K562 (cell line): ENCODE measurements around the gene HYOU1. TPM values are rescaled to one million over a fixed set of nuclear protein-coding genes. Genes with fewer than 3 reads are reported as not detected.

ENCODE experiments used
- ATAC-seq: fragments of 200-7000 bp; cut with Tn5 transposase; 3 replicates; pipeline ENCODE4 v1.9.1; 2020; ENCODE audit warnings: moderate library complexity
- BruUV-seq: library from RNA; stranded (reverse); fragments of 400-500 nt; replicated peaks from 2 replicates; lab custom pipeline; 2021; lab: Mats Ljungman, UMichigan
- CTCF ChIA-PET: fragments of 300-600 bp; formaldehyde crosslinking; extraction: SDS; loops from one replicate; lab custom pipeline; 2021; ENCODE audit warnings: low intra/inter-chr PET ratio; lab: Yijun Ruan, JAX
- POLR2A ChIA-PET: fragments of 300-600, 350-650 bp; sonication (Branson Sonifier 250); formaldehyde crosslinking; extraction: SDS; loops from one replicate; lab custom pipeline; 2021; ENCODE audit warnings: antibody characterized with exemption, inconsistent platforms; lab: Yijun Ruan, JAX
- DNase-seq, 4 experiments: peaks; one replicate each; pipeline versions ENCODE4 v3.0.0 to v3.0.0-alpha.2; 2011 to 2018; ENCODE audit warnings: low spot score in 3 of 4, mixed read lengths in 3 of 4; ENCODE audit errors: extremely low read depth in 1 of 4
- FAIRE-seq: peaks from 2 replicates; lab custom pipeline; 2011; peaks lifted over from hg19 to GRCh38; lab: Jason Lieb, UNC
- H2AFZ ChIP-seq: 2 replicates; pipeline ENCODE4 v1.6.0; 2011; ENCODE audit warnings: low read depth, low read length, control low read depth, inconsistent platforms
- H3K27ac ChIP-seq: fragments of 200-600 bp; 3 replicates; pipeline ENCODE4 v1.8.0; 2011; ENCODE audit warnings: low read depth, mild to moderate bottlenecking, control low read depth, inconsistent platforms, low read length, moderate library complexity, mixed read lengths; ENCODE audit errors: extremely low read depth
- H3K27me3 ChIP-seq, 2 experiments: fragments of 300-600 bp in 1 of 2; 2 replicates in 1 of 2; 3 replicates in 1 of 2; pipeline versions ENCODE4 v1.6.0 to v1.8.0; 2011; ENCODE audit warnings: inconsistent platforms in 2 of 2, low read length in 2 of 2, mild to moderate bottlenecking in 1 of 2, mixed read lengths in 1 of 2, moderate library complexity in 1 of 2; ENCODE audit not compliant: control insufficient read depth in 2 of 2, insufficient read depth in 2 of 2
- H3K36me3 ChIP-seq: fragments of 300-600 bp; 3 replicates; pipeline ENCODE4 v1.8.0; 2011; ENCODE audit warnings: mild to moderate bottlenecking, low read length, inconsistent platforms; ENCODE audit not compliant: control insufficient read depth, insufficient read depth
- H3K4me1 ChIP-seq, 2 experiments: fragments of 200-600 bp in 1 of 2; replicated peaks in 1 of 2; 2 replicates in 1 of 2; 3 replicates in 1 of 2; pipeline versions ENCODE4 v1.5.1 to v1.8.0; 2011; ENCODE audit warnings: inconsistent platforms in 2 of 2, low read length in 2 of 2, mild to moderate bottlenecking in 1 of 2, mixed read lengths in 1 of 2, moderate library complexity in 1 of 2; ENCODE audit not compliant: control insufficient read depth in 2 of 2, insufficient read depth in 2 of 2
- H3K4me2 ChIP-seq: 2 replicates; pipeline ENCODE4 v1.6.1; 2011; ENCODE audit warnings: low read length, control low read depth, inconsistent platforms, mixed read lengths; ENCODE audit not compliant: insufficient read depth
- H3K4me3 ChIP-seq: fragments of 200-600 bp; sonication (generic), shearing (Covaris generic); 2 replicates; pipeline ENCODE4 v1.5.1; 2016; ENCODE audit warnings: control low read depth, inconsistent platforms
- H3K79me2 ChIP-seq: fragments of 200-600 bp; 3 replicates; pipeline ENCODE4 v1.8.0; 2011; ENCODE audit warnings: low read length, inconsistent platforms; ENCODE audit not compliant: control insufficient read depth, insufficient read depth
- H3K9ac ChIP-seq, 2 experiments: 2 replicates each; pipeline versions ENCODE4 v1.6.0 to v1.6.1; 2011; ENCODE audit warnings: low read depth in 2 of 2, low read length in 2 of 2, control low read depth in 1 of 2, inconsistent platforms in 1 of 2, mild to moderate bottlenecking in 1 of 2, mixed read lengths in 1 of 2; ENCODE audit not compliant: insufficient read depth in 1 of 2
- H3K9me1 ChIP-seq: one replicate; pipeline ENCODE4 v1.6.0; 2011; ENCODE audit warnings: inconsistent platforms, mild to moderate bottlenecking, low read length, moderate library complexity; ENCODE audit not compliant: control insufficient read depth, insufficient read depth
- H3K9me3 ChIP-seq: replicated peaks from 2 replicates; pipeline ENCODE4 v1.5.1; 2011; ENCODE audit warnings: low read depth, low read length, inconsistent platforms; ENCODE audit not compliant: control insufficient read depth, insufficient read depth
- H4K20me1 ChIP-seq: replicated peaks from 2 replicates; pipeline ENCODE4 v1.6.1; 2011; ENCODE audit warnings: low read length, inconsistent platforms, mixed read lengths; ENCODE audit not compliant: control insufficient read depth, insufficient read depth
- HOXB6 ChIP-seq: fragments of 250-450 bp; sonication (Bioruptor Pico); IDR thresholded peaks from 2 replicates; pipeline ENCODE4 v1.5.1; 2022; ENCODE audit warnings: mild to moderate bottlenecking, borderline replicate concordance
- NCOA6 ChIP-seq: fragments of 450-650 bp; IDR thresholded peaks from 2 replicates; pipeline ENCODE4 v1.6.1; 2017; ENCODE audit warnings: mild to moderate bottlenecking
- POLR2G ChIP-seq: fragments of 200-400 bp; formaldehyde crosslinking; IDR thresholded peaks from 2 replicates; pipeline ENCODE4 v1.6.1; 2017; ENCODE audit warnings: low read depth, mild to moderate bottlenecking, antibody characterized with exemption, low read length, moderate library complexity
- SRSF1 ChIP-seq: fragments of 200-400 bp; formaldehyde crosslinking; IDR thresholded peaks from 2 replicates; pipeline ENCODE4 v1.6.1; 2017; ENCODE audit warnings: mild to moderate bottlenecking, low read depth, low read length, moderate library complexity
- TCFL5 ChIP-seq: fragments of 250-450 bp; sonication (Bioruptor Pico); conservative IDR thresholded peaks from 2 replicates; pipeline ENCODE4 v1.6.1; 2021; ENCODE audit warnings: mild to moderate bottlenecking, moderate library complexity, matching md5 sums
- WGBS: fragments of 100-300 bp; shearing (Covaris generic); methylation state at CpG from one replicate; pipeline ENCODE4 v1.1.6; 2016; ENCODE audit warnings: low coverage, mixed read lengths; ENCODE audit not compliant: insufficient coverage; ENCODE audit errors: missing lambda C conversion rate; 5-methylcytosine and 5-hydroxymethylcytosine counted together
- in situ Hi-C: fragments of 300-500 bp; cut with MboI; formaldehyde crosslinking; loops from 4 replicates; pipeline ENCODE4 v1.15.0; 2018; ENCODE audit warnings: inconsistent platforms, mixed read lengths
- intact Hi-C: fragments of 100-400 bp; cut with micrococcal nuclease; formaldehyde crosslinking; loops from 2 replicates; pipeline ENCODE4 v1.14.2; 2022
- polyA plus RNA-seq, 8 experiments: library from polyadenylated mRNA; depleted of rRNA in 4 of 8; stranded (reverse) in 5 of 8; unstranded in 3 of 8; fragments of >200 nt; fragmentation: Nextera tagmentation in 2 of 8; fragmentation: Illumina TruSeq in 1 of 8; extraction: Ambion mirVana in 2 of 8; extraction: Trizol in 1 of 8; gene quantifications; 2 replicates each; pipeline versions ENCODE4 v1.2.1 to v1.2.3, GENCODE V29; 2011 to 2014; ENCODE audit warnings: inconsistent platforms in 1 of 8, missing spikeins in 1 of 8
- total RNA-seq, 7 experiments: library from RNA; depleted of rRNA in 6 of 7; stranded (reverse); fragments of >200 nt in 6 of 7; fragmentation: Illumina TruSeq in 2 of 7; extraction: Trizol in 2 of 7; gene quantifications; 2 replicates each; pipeline versions ENCODE4 v1.2.1 to v1.2.3, GENCODE V29; 2011 to 2021; ENCODE audit warnings: low replicate concordance in 1 of 7
- TF ChIP-seq, protein P1 (sequence below): fragments of 250-450 bp; sonication (Bioruptor Pico); IDR thresholded peaks from 2 replicates; pipeline ENCODE4 v1.4.0; 2020; ENCODE audit warnings: mild to moderate bottlenecking, moderate library complexity, borderline replicate concordance

The HYOU1 gene
- total and polyA plus RNA-seq, 9 of the 15 experiments (the other 6 are each of a cell fraction or from before 2014, with no cell fraction given), result 19.5 to 197 (median 128) TPM

DNA sequence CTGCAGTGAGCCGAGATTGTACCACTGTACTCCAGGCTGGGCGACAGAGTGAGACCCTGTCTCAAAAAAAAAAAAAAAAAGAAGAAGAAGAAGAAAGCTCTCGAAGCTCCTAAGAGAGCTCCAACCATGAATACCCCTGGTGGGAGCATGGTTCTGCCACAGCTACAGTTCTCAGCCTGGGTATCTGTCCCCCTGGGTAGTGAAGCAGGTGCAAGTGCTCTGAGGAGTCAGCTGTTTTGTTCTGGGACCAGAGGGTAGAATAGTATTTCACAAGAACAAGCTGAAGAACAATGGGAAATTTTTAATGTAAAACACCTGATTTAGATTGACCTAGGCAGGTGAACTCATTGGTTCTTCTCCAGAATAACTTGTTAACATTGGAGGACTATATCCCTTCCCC is 4.3 kb upstream of the HYOU1 start:
- Histone ChIP-seq H3K4me1 (peaks cover 24 to 26% of the 10 kb centered on the region in 2 experiments), H3K27ac (no peak overlapping the region), H2AFZ (no peak overlapping the region), H3K9ac (no peak overlapping the region), H3K4me2 (no peak overlapping the region), H3K9me3 (no peaks in the 10 kb centered on the region), H3K9me1 (no peaks in the 10 kb centered on the region), H3K4me3 (no peak overlapping the region), H3K27me3 (no peaks in the 10 kb centered on the region)
- no peak for DNase-seq
- ChIA-PET POLR2A (interaction anchor here (0.7 to 1.1 kb wide), 2 partner anchors 18 to 34 kb away, joined by 3 read pairs; a partner anchor contains a TSS), CTCF (interaction anchor here (1.1 kb wide), 1 partner anchor 26 kb away, joined by 3 read pairs; no protein-coding TSS in a partner anchor)
- BruUV-seq, result no TSS peak
- in situ Hi-C loops (no loop called here), intact Hi-C loops (no loop called here)
- no CpG with 5 or more reads among the region's 3 CpGs for WGBS
- no peak for ATAC-seq
- no peak for FAIRE-seq
- TF ChIP-seq TCFL5 (no peak), POLR2G (no peak), NCOA6 (no peak), SRSF1 (no peak), HOXB6 (no peak)
- TF ChIP-seq, protein P1, sequence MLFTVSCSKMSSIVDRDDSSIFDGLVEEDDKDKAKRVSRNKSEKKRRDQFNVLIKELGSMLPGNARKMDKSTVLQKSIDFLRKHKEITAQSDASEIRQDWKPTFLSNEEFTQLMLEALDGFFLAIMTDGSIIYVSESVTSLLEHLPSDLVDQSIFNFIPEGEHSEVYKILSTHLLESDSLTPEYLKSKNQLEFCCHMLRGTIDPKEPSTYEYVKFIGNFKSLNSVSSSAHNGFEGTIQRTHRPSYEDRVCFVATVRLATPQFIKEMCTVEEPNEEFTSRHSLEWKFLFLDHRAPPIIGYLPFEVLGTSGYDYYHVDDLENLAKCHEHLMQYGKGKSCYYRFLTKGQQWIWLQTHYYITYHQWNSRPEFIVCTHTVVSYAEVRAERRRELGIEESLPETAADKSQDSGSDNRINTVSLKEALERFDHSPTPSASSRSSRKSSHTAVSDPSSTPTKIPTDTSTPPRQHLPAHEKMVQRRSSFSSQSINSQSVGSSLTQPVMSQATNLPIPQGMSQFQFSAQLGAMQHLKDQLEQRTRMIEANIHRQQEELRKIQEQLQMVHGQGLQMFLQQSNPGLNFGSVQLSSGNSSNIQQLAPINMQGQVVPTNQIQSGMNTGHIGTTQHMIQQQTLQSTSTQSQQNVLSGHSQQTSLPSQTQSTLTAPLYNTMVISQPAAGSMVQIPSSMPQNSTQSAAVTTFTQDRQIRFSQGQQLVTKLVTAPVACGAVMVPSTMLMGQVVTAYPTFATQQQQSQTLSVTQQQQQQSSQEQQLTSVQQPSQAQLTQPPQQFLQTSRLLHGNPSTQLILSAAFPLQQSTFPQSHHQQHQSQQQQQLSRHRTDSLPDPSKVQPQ (CRISPR knock-in tag), result no peak
- TF ChIP-seq, all 486 proteins: peak for 0
- no peaks in the 10 kb centered on the region for H4K20me1 ChIP-seq
- peaks cover 43% of the 10 kb centered on the region for H3K79me2 ChIP-seq
- peaks cover 17% of the 10 kb centered on the region for H3K36me3 ChIP-seq
